Measurements from ENCODE around the gene NOTCH4. TPM values are rescaled to one million over a fixed set of nuclear protein-coding genes. Genes with fewer than 3 reads are reported as not detected.
A peak's percentile ranks its signal among the peaks of the same experiment; 100 is the strongest.

NOTCH4 gene
- total and polyA plus RNA-seq, 9 of the 15 experiments (the other 6 are each of a cell fraction or from before 2014, with no cell fraction given) = 0.24 to 4.3 (median 1.7) TPM

DNA sequence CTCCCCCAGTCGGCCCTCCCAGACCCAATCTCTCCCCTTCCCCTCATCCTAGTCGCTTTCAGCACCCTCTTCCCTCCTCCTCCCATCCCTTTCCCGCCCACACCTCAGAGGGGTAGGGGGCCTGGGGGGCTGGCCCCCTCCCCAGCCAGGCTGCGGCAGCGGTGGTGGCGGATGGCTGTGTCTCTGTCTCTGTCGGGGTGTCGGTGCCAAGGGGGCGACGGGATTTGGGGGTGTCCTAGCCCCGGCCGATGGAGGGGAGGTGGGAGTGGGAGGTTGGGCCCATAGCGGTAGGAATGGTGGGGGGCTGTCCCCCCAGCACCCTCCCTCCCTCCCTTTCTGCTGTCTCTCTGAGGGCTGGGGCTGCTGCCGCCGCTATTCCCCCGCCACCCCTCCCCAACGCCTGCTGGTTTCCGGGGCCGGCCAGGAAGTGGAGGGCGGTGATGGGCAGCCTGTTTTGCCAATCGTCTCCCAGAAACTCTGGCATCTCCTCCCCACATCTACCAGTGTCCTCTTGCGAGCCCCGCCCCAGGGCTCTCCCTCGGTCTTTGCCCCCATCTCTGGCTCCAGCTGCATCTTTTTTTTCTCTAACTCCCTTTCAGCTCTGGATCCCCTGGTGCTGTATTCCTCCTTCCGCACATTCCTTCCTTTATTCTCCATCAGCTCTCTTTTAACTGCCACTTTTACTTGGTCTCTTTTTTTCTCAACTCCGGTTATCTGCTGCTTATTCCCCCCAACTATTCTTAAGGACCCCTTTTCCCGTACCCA, 48.0 kb downstream of the NOTCH4 start, which contains the start of gene AGPAT1 (continued):
- TF ChIP-seq, protein P1, sequence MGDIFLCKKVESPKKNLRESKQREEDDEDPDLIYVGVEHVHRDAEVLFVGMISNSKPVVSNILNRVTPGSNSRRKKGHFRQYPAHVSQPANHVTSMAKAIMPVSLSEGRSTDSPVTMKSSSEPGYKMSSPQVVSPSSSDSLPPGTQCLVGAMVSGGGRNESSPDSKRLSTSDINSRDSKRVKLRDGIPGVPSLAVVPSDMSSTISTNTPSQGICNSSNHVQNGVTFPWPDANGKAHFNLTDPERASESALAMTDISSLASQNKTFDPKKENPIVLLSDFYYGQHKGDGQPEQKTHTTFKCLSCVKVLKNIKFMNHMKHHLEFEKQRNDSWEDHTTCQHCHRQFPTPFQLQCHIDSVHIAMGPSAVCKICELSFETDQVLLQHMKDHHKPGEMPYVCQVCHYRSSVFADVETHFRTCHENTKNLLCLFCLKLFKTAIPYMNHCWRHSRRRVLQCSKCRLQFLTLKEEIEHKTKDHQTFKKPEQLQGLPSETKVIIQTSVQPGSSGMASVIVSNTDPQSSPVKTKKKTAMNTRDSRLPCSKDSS (IDR thresholded peaks at IDR 0.05; ENCODE audit: low read depth, partially characterized antibody) = no peak
- TF ChIP-seq KDM4B (IDR thresholded peaks at IDR 0.05; ENCODE audit: borderline replicate concordance in 2 of 2, low read depth in 1 of 2) (peak in 1 of 2 experiments; percentile 99; a peak in 2 of 4 replicates), CCAR2 (IDR thresholded peaks at IDR 0.05; ENCODE audit: low read depth, low read length) (no peak), TEAD4 (IDR thresholded peaks at IDR 0.05; ENCODE audit: low read length) (no peak), TEAD4 (CRISPR knock-in tag; IDR thresholded peaks at IDR 0.05; ENCODE audit: borderline replicate concordance) (no peak), CHD2 (IDR thresholded peaks at IDR 0.05; ENCODE audit: low read depth, low read length) (no peak; the same call in 1 of the 2 replicates), RBM25 (IDR thresholded peaks at IDR 0.05; ENCODE audit: low read depth, low read length, severe bottlenecking) (no peak), PRMT5 (CRISPR knock-in tag; IDR thresholded peaks at IDR 0.05) (no peak), FOXA3 (CRISPR knock-in tag; conservative IDR thresholded peaks at IDR 0.05 in 1 of 2, IDR thresholded peaks at IDR 0.05 in 1 of 2) (no peak), SMAD3 (CRISPR knock-in tag; conservative IDR thresholded peaks at IDR 0.05) (no peak), KDM2B (CRISPR knock-in tag; IDR thresholded peaks at IDR 0.05) (no peak), STAT5A (IDR thresholded peaks at IDR 0.05; ENCODE audit: borderline replicate concordance, low read length) (no peak), TBP (optimal IDR thresholded peaks at IDR 0.05; ENCODE audit: low read depth, low read length) (peak; percentile 32), CBX1 (IDR thresholded peaks at IDR 0.05; ENCODE audit: low read depth) (no peak), BACH1 (tag; IDR thresholded peaks at IDR 0.05) (no peak)
- TF ChIP-seq, protein P2, sequence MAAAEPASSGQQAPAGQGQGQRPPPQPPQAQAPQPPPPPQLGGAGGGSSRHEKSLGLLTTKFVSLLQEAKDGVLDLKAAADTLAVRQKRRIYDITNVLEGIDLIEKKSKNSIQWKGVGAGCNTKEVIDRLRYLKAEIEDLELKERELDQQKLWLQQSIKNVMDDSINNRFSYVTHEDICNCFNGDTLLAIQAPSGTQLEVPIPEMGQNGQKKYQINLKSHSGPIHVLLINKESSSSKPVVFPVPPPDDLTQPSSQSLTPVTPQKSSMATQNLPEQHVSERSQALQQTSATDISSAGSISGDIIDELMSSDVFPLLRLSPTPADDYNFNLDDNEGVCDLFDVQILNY (CRISPR knock-in tag; IDR thresholded peaks at IDR 0.05) = no peak
- TF ChIP-seq, protein P3, sequence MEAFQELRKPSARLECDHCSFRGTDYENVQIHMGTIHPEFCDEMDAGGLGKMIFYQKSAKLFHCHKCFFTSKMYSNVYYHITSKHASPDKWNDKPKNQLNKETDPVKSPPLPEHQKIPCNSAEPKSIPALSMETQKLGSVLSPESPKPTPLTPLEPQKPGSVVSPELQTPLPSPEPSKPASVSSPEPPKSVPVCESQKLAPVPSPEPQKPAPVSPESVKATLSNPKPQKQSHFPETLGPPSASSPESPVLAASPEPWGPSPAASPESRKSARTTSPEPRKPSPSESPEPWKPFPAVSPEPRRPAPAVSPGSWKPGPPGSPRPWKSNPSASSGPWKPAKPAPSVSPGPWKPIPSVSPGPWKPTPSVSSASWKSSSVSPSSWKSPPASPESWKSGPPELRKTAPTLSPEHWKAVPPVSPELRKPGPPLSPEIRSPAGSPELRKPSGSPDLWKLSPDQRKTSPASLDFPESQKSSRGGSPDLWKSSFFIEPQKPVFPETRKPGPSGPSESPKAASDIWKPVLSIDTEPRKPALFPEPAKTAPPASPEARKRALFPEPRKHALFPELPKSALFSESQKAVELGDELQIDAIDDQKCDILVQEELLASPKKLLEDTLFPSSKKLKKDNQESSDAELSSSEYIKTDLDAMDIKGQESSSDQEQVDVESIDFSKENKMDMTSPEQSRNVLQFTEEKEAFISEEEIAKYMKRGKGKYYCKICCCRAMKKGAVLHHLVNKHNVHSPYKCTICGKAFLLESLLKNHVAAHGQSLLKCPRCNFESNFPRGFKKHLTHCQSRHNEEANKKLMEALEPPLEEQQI (IDR thresholded peaks at IDR 0.05) = no peak
- TF ChIP-seq, protein P4, sequence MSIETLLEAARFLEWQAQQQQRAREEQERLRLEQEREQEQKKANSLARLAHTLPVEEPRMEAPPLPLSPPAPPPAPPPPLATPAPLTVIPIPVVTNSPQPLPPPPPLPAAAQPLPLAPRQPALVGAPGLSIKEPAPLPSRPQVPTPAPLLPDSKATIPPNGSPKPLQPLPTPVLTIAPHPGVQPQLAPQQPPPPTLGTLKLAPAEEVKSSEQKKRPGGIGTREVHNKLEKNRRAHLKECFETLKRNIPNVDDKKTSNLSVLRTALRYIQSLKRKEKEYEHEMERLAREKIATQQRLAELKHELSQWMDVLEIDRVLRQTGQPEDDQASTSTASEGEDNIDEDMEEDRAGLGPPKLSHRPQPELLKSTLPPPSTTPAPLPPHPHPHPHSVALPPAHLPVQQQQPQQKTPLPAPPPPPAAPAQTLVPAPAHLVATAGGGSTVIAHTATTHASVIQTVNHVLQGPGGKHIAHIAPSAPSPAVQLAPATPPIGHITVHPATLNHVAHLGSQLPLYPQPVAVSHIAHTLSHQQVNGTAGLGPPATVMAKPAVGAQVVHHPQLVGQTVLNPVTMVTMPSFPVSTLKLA (conservative IDR thresholded peaks at IDR 0.05) = 0 out of 4 replicates have a peak, but pooled peaks of 1 of the 2 experiments have one; percentile 32

All from K562 (cell line).